ENCODE measurements around the gene TACC2. TPM values are rescaled to one million over a fixed set of nuclear protein-coding genes. Genes with fewer than 3 reads are reported as not detected.

TACC2 gene
- total and polyA plus RNA-seq, 4 donors = 43.3 to 309 (median 127) TPM

DNA sequence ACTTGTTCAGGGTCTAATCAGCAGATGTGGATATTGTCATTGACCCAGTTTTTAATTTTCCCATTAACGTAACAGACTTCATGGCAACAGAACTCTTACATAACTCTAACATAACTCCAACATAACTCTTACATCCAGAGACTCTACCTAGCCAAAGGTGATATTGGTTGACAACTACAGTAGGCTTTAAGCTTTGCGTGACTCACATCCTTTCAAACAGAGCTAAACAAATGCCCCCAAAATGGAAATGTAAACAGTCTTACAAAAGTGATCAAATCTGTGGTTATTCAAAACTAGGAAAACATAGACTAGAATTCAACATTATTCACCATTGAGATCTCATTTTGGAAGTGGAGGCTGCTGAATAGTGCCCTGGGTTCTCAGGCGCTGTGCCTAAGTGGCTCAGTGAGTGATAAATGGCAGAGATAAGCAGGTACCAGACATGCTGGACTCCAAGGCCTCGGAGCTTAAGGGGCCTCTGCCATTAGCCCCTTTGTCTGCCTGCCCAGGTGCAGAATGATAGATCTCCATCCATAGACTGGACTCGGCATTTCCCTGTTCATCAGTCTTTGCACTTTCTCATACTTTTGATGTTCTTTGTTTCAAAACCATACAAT lies 247.8 kb downstream of the TACC2 start:
- 89 to 90% methylated on average over 5 of the region's 5 CpGs for WGBS, 2 donors
- no peak for DNase-seq
- peaks cover 0 to 39% (median 13%) of the 10 kb centered on the region in 4 donors for H3K36me3 ChIP-seq (ENCODE audit: control insufficient read depth in 4 of 4, insufficient read depth in 4 of 4, low read length in 4 of 4)

GRCh38 chr10:122237331-122237990 lies 248.5 kb downstream of the TACC2 start:
- DNase-seq (no peak), ATAC-seq (ENCODE audit: insufficient read depth, low FRiP score) (no peak)
- Histone ChIP-seq H3K36me3 (ENCODE audit: control insufficient read depth in 4 of 4, insufficient read depth in 4 of 4, low read length in 4 of 4) (peaks cover 0 to 40% (median 15%) of the 10 kb centered on the region in 4 donors), H3K27ac (ENCODE audit: low read depth in 1 of 2, low read length in 1 of 2) (no peak overlapping the region), H3K9me3 (ENCODE audit: control insufficient read depth in 4 of 4, insufficient read depth in 3 of 4, low read length in 3 of 4) (no peaks in the 10 kb centered on the region), H3K4me3 (no peak overlapping the region), H3K9ac (ENCODE audit: insufficient read depth in 1 of 2, low read length in 2 of 2) (no peak overlapping the region), H3K4me1 (ENCODE audit: control insufficient read depth in 5 of 5, insufficient read depth in 5 of 5, low read length in 5 of 5) (peaks cover 0 to 3% (median 0%) of the 10 kb centered on the region in 5 donors), H3K27me3 (ENCODE audit: control insufficient read depth in 3 of 3, insufficient read depth in 3 of 3, low read length in 2 of 3) (no peaks in the 10 kb centered on the region)
- 86 to 89% methylated on average over 17 of the region's 17 CpGs for WGBS, 2 donors
- no peak for TF ChIP-seq CTCF (IDR thresholded peaks at IDR 0.05; ENCODE audit: control extremely low read depth, extremely low read depth)

More for the DNA sequence above, 247.8 kb downstream of the TACC2 start:
- no peak for TF ChIP-seq CTCF (IDR thresholded peaks at IDR 0.05; ENCODE audit: control extremely low read depth, extremely low read depth)
- no peak for ATAC-seq (ENCODE audit: insufficient read depth, low FRiP score)
- no peak overlapping the region for H3K4me3 ChIP-seq
- peaks cover 0 to 5% (median 0%) of the 10 kb centered on the region in 5 donors for H3K4me1 ChIP-seq (ENCODE audit: control insufficient read depth in 5 of 5, insufficient read depth in 5 of 5, low read length in 5 of 5)
- H3K27me3 ChIP-seq (ENCODE audit: control insufficient read depth in 3 of 3, insufficient read depth in 3 of 3, low read length in 2 of 3) = no peaks in the 10 kb centered on the region
- no peak overlapping the region for H3K27ac ChIP-seq (ENCODE audit: low read depth in 1 of 2, low read length in 1 of 2)
- no peaks in the 10 kb centered on the region for H3K9me3 ChIP-seq (ENCODE audit: control insufficient read depth in 4 of 4, insufficient read depth in 3 of 4, low read length in 3 of 4)
- no peak overlapping the region for H3K9ac ChIP-seq (ENCODE audit: insufficient read depth in 1 of 2, low read length in 2 of 2)

DNA sequence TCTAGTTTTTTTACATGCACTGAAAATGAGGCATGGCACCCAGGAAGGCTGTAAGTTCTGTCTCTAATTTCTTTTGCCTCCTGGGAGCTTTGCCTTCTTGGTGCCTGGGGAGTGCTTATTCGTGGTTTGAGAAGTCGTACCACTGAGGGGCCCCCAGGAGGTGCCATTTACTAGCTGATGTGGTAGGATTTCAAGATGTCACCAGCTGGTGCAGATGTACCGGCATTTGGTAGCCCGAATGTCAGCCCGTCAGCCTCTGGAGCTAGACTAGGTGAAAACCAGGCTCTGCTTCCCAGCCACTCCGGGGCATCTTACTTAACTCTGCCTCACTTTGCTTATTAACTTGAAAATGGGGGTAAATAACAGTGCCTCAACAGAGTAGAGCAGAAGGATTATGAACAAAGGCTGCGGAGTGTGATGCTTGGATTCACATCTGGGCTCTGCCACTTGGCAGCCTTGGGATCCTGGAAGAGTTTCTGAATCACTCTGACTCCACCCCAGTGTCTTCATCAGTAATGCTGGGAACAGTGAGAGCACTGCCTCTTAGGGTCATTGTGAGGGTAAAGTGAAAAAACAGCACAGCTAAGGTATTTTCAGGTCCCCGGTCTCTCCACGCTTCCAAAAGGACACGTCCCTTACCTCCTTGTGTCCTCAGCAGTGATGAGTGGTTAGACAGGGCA lies 250.8 kb downstream of the TACC2 start:
- ATAC-seq (ENCODE audit: insufficient read depth, low FRiP score) (no peak), DNase-seq (no peak)
- Histone ChIP-seq H3K36me3 (ENCODE audit: control insufficient read depth in 4 of 4, insufficient read depth in 4 of 4, low read length in 4 of 4) (peaks cover 0 to 43% (median 16%) of the 10 kb centered on the region in 4 donors), H3K27me3 (ENCODE audit: control insufficient read depth in 3 of 3, insufficient read depth in 3 of 3, low read length in 2 of 3) (no peaks in the 10 kb centered on the region), H3K9ac (ENCODE audit: insufficient read depth in 1 of 2, low read length in 2 of 2) (no peak overlapping the region), H3K4me1 (ENCODE audit: control insufficient read depth in 5 of 5, insufficient read depth in 5 of 5, low read length in 5 of 5) (no peaks in the 10 kb centered on the region), H3K27ac (ENCODE audit: low read depth in 1 of 2, low read length in 1 of 2) (no peak overlapping the region), H3K9me3 (ENCODE audit: control insufficient read depth in 4 of 4, insufficient read depth in 3 of 4, low read length in 3 of 4) (no peaks in the 10 kb centered on the region), H3K4me3 (no peak overlapping the region)
- TF ChIP-seq CTCF (IDR thresholded peaks at IDR 0.05; ENCODE audit: control extremely low read depth, extremely low read depth) = no peak
- WGBS, 2 donors = 87 to 94% methylated on average over 10 of the region's 10 CpGs

All from lung (tissue), 12 donors.